Endothelial cell (in vitro differentiated cells): ENCODE results near the gene ZNF787. TPM values are rescaled to one million over a fixed set of nuclear protein-coding genes. Genes with fewer than 3 reads are reported as not detected.

Experiments used
- DNase-seq: peaks from one replicate; pipeline ENCODE4 v3.0.0; 2021; ENCODE audit warnings: low spot score
- H3K27ac Mint-ChIP-seq: one replicate; pipeline ENCODE4 v1.8.0; 2021; ENCODE audit warnings: mixed read lengths, inconsistent platforms; ENCODE audit not compliant: unreplicated experiment
- H3K27me3 Mint-ChIP-seq: one replicate; pipeline ENCODE4 v1.8.0; 2021; ENCODE audit warnings: mild to moderate bottlenecking, moderate library complexity, mixed read lengths, inconsistent platforms; ENCODE audit not compliant: unreplicated experiment
- H3K36me3 Mint-ChIP-seq: one replicate; pipeline ENCODE4 v1.8.0; 2021; ENCODE audit warnings: mild to moderate bottlenecking, low read depth, mixed read lengths, inconsistent platforms; ENCODE audit not compliant: unreplicated experiment
- H3K4me1 Mint-ChIP-seq: one replicate; pipeline ENCODE4 v1.8.0; 2021; ENCODE audit warnings: mild to moderate bottlenecking, mixed read lengths, inconsistent platforms; ENCODE audit not compliant: unreplicated experiment
- H3K4me3 Mint-ChIP-seq: one replicate; pipeline ENCODE4 v1.8.0; 2021; ENCODE audit warnings: mild to moderate bottlenecking, mixed read lengths, inconsistent platforms; ENCODE audit not compliant: unreplicated experiment
- H3K9me3 Mint-ChIP-seq: one replicate; pipeline ENCODE4 v1.8.0; 2021; ENCODE audit warnings: mixed read lengths, inconsistent platforms; ENCODE audit not compliant: unreplicated experiment
- CTCF ChIP-seq: fragments of 200-600 bp; sonication (generic); IDR thresholded peaks from one replicate; pipeline ENCODE4 v1.5.0; 2021; ENCODE audit warnings: antibody characterized with exemption; ENCODE audit not compliant: unreplicated experiment
- total RNA-seq: library from RNA; stranded (reverse); fragmentation: NEBNext Ultra II Directional; extraction: Animal tissue kit (Norgen Biotek cat#: 25700); gene quantifications from one replicate; pipeline ENCODE4 v1.2.1, GENCODE V29; 2021; ENCODE audit not compliant: unreplicated experiment

The ZNF787 gene
- total RNA-seq, 1 donor from 2014 or later, result 31.2 TPM

- Mint-ChIP-seq H3K4me3 (peak overlapping the region; percentile 12), H3K9me3 (no peaks in the 10 kb centered on the region), H3K27me3 (peaks cover 11% of the 10 kb centered on the region)
These were observed 26.6 kb downstream of the ZNF787 start for GRCh38 chr19:56094449-56094848.

DNA sequence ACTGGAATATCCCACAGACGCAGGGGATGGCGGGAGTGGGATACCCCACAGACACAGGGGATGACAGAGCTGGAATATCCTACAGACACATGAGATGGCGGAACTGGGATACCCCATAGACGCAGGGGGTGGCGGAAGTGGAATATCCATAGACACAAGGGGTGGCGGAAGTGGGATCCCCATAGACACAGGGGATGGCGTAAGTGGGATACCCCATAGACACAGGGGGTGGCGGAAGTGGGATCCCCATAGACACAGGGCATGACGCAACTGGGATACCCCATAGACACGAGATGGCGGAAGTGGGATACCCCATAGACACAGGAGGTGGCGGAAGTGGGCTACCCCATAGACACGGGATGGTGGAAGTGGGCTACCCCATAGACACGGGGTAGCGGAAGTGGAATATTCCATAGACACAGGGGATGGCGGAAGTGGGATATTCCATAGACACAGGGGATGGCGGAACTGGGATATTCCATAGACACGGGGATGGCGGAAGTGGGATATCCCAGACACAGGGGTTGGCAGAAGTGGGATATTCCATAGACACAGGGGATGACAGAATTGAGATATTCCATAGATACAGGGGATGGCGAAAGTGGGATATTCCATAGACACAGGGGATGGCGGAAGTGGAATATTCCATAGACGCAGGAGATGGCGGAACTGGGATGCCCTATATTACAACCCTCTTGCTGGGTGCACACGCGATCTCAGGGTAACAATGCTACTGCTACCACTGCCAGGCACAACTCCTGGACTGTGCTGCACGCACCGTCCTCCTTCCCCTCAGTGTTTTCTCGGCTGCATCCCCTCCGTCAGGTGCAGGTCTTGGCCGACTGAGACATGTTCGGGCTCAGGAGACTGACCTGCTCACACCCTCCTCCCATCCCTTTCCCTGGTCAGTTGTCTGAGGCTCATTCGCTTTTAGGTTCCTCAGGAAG is 28.1 kb downstream of the ZNF787 start:
- no peak for DNase-seq
- peak overlapping the region; percentile 43 for H3K4me3 Mint-ChIP-seq
- no peak overlapping the region for H3K27ac Mint-ChIP-seq
- TF ChIP-seq CTCF, result no peak
- H3K27me3 Mint-ChIP-seq, result peaks cover 10% of the 10 kb centered on the region
- peaks cover 38% of the 10 kb centered on the region for H3K36me3 Mint-ChIP-seq
- no peaks in the 10 kb centered on the region for H3K4me1 Mint-ChIP-seq
- H3K9me3 Mint-ChIP-seq, result no peaks in the 10 kb centered on the region

More at GRCh38 chr19:56094449-56094848, 26.6 kb downstream of the ZNF787 start:
- H3K36me3 Mint-ChIP-seq, result peaks cover 38% of the 10 kb centered on the region
- no peak for TF ChIP-seq CTCF
- no peaks in the 10 kb centered on the region for H3K4me1 Mint-ChIP-seq
- H3K27ac Mint-ChIP-seq, result no peak overlapping the region
- no peak for DNase-seq

DNA sequence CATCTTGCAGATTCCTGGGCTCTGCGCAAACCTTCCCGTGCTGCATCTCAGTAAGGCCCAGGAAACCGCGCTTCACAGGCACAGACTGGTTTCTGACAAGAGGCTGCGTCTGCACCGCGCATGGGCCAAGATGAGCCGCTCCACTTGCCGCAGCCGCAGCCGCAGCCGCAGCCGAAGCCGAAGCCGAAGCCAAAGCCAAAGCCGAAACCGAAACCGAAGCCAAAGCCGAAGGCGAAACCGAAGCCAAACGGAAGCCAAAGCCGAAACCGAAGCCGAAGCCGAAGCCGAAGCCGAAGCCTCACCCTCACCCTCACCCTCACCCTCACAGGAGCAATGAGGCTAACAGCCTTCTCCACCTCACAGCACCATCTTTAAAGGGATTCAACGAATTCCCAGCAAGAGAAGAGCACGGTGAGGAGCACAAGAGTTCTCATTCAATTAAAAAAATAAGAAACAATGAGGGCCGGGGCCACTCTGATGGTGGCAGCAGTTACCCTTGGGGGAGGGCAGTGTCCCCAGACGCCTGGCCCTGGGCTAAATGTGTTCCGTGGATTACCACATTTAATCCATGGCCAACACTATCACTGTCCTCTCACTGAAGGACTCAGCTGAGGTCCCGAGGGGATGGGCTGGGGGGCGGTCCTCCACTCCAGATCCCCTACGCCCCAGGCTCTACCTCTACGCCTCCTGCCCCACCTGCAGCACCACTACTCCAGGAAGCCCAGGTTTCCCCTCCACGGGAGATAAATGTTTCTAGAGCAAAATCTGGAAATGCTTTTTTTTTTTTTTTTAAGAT is 29.1 kb downstream of the ZNF787 start:
- DNase-seq, result no peak
- Mint-ChIP-seq H3K27me3 (peaks cover 12% of the 10 kb centered on the region), H3K4me3 (no peak overlapping the region), H3K9me3 (no peaks in the 10 kb centered on the region), H3K4me1 (no peaks in the 10 kb centered on the region), H3K27ac (no peak overlapping the region), H3K36me3 (peaks cover 33% of the 10 kb centered on the region)
- no peak for TF ChIP-seq CTCF

GRCh38 chr19:56091066-56091490 is 30.0 kb downstream of the ZNF787 start:
- Mint-ChIP-seq H3K36me3 (peaks cover 35% of the 10 kb centered on the region), H3K4me3 (no peak overlapping the region), H3K27me3 (peaks cover 12% of the 10 kb centered on the region), H3K27ac (no peak overlapping the region), H3K4me1 (no peaks in the 10 kb centered on the region), H3K9me3 (no peaks in the 10 kb centered on the region)
- TF ChIP-seq CTCF, result no peak
- no peak for DNase-seq
